Tongue (tissue), 1 donor: ENCODE data around the gene ADM2. TPM values are rescaled to one million over a fixed set of nuclear protein-coding genes. Genes with fewer than 3 reads are reported as not detected.

Experiments used
- total RNA-seq: library from RNA; depleted of rRNA; stranded (reverse); fragments of >200 nt; gene quantifications from one replicate; pipeline ENCODE4 v1.2.3, GENCODE V29; 2014

The ADM2 gene
- total RNA-seq, 1 donor from 2014 or later, result 0.92 TPM

Other genes starting within 250 kb of the ADM2 start
- 39.7 TPM for gene TUBGCP6, start 236.5 kb upstream of the ADM2 start, total RNA-seq
- gene HDAC10, start 230.3 kb upstream of the ADM2 start, total RNA-seq, result 23.4 TPM
- 29.4 TPM for gene MAPK12, start 219.9 kb upstream of the ADM2 start, total RNA-seq
- 4.0 TPM for gene MAPK11, start 211.2 kb upstream of the ADM2 start, total RNA-seq
- 146 TPM for gene PLXNB2, start 173.9 kb upstream of the ADM2 start, total RNA-seq
- 7.5 TPM for gene DENND6B, start 154.5 kb upstream of the ADM2 start, total RNA-seq
- 49.5 TPM for gene PPP6R2, start 138.2 kb upstream of the ADM2 start, total RNA-seq
- gene SBF1, start 6.5 kb upstream of the ADM2 start, total RNA-seq, result 61.7 TPM
- not detected for gene MIOX, start 5.3 kb downstream of the ADM2 start, total RNA-seq
- 30.8 TPM for gene LMF2, start 26.2 kb downstream of the ADM2 start, total RNA-seq
- gene NCAPH2, start 26.7 kb downstream of the ADM2 start, total RNA-seq, result 38.9 TPM
- 1.3 TPM for gene SCO2, start 44.1 kb downstream of the ADM2 start, total RNA-seq
- gene TYMP, start 48.5 kb downstream of the ADM2 start, total RNA-seq, result 11.0 TPM
- 0.10 TPM for gene KLHDC7B, start 64.4 kb downstream of the ADM2 start, total RNA-seq
- gene SYCE3, start 81.4 kb downstream of the ADM2 start, total RNA-seq, result not detected
- gene CPT1B, start 96.9 kb downstream of the ADM2 start, total RNA-seq, result 57.4 TPM
- 39.2 TPM for gene CHKB, start 101.3 kb downstream of the ADM2 start, total RNA-seq
- gene MAPK8IP2, start 119.2 kb downstream of the ADM2 start, total RNA-seq, result 1.2 TPM
- 9.6 TPM for gene ARSA, start 146.6 kb downstream of the ADM2 start, total RNA-seq
- 10.1 TPM for gene SHANK3, start 191.3 kb downstream of the ADM2 start, total RNA-seq